IMR-90 (cell line): ENCODE data around the gene PXN. TPM values are rescaled to one million over a fixed set of nuclear protein-coding genes. Genes with fewer than 3 reads are reported as not detected.
"Not testable (repeated sequence)": the region's sequence is repeated elsewhere in the genome, so short reads cannot be mapped to it uniquely, and the experiment has no call there.

ENCODE experiments used
- ATAC-seq: fragments of 200-7000 bp; cut with Tn5 transposase; 2 replicates; pipeline ENCODE4 v1.9.1; 2020; ENCODE audit warnings: low read depth, mild to moderate bottlenecking, moderate library complexity
- BruUV-seq: library from RNA; stranded (reverse); fragments of 400-500 nt; replicated peaks from 2 replicates; lab custom pipeline; 2021; lab: Mats Ljungman, UMichigan
- CTCF ChIA-PET: fragments of 300-600 bp; formaldehyde crosslinking; extraction: SDS; loops from one replicate; lab custom pipeline; 2021; ENCODE audit warnings: antibody characterized with exemption; lab: Yijun Ruan, JAX
- POLR2A ChIA-PET: fragments of 300-600 bp; sonication (Branson Sonifier 250); formaldehyde crosslinking; loops from one replicate; lab custom pipeline; 2022; ENCODE audit warnings: antibody characterized with exemption; ENCODE audit not compliant: unreplicated experiment; lab: Charles Lee
- DNase-seq: peaks from one replicate; pipeline ENCODE4 v3.0.0; 2013
- H2AFZ ChIP-seq: replicated peaks from 2 replicates; pipeline ENCODE3; 2013; ENCODE audit warnings: low read length, mild to moderate bottlenecking; ENCODE audit not compliant: poor library complexity
- H2AK5ac ChIP-seq: 2 replicates; pipeline ENCODE4 v1.6.1; 2013; ENCODE audit warnings: low read depth, low read length, inconsistent platforms
- H2AK9ac ChIP-seq: replicated peaks from 2 replicates; pipeline ENCODE3; 2013; ENCODE audit warnings: mild to moderate bottlenecking, low read depth, low read length, moderate library complexity; ENCODE audit not compliant: poor library complexity
- H2BK120ac ChIP-seq: 2 replicates; pipeline ENCODE4 v1.6.1; 2013; ENCODE audit warnings: low read depth, low read length, inconsistent platforms
- H2BK15ac ChIP-seq: 3 replicates; pipeline ENCODE4 v1.6.1; 2013; ENCODE audit warnings: low read depth, low read length, inconsistent platforms
- H2BK20ac ChIP-seq: 2 replicates; pipeline ENCODE4 v1.6.1; 2013; ENCODE audit warnings: low read depth, mild to moderate bottlenecking, inconsistent platforms, low read length, moderate library complexity
- H2BK5ac ChIP-seq: 2 replicates; pipeline ENCODE4 v1.6.1; 2013; ENCODE audit warnings: mild to moderate bottlenecking, low read depth, low read length, inconsistent platforms; ENCODE audit not compliant: poor library complexity, severe bottlenecking
- H3K14ac ChIP-seq: replicated peaks from 2 replicates; pipeline ENCODE4 v1.6.1; 2013; ENCODE audit warnings: low read depth, low read length, inconsistent platforms
- H3K18ac ChIP-seq: 2 replicates; pipeline ENCODE4 v1.6.1; 2013; ENCODE audit warnings: low read depth, low read length, control low read depth
- H3K23ac ChIP-seq: 2 replicates; pipeline ENCODE4 v1.6.1; 2013; ENCODE audit warnings: low read depth, low read length, inconsistent platforms
- H3K27ac ChIP-seq: 2 replicates; pipeline ENCODE4 v1.5.1; 2013; ENCODE audit warnings: mild to moderate bottlenecking, control low read depth, low read length; ENCODE audit not compliant: insufficient read depth
- H3K27me3 ChIP-seq: 2 replicates; pipeline ENCODE4 v1.6.1; 2013; ENCODE audit warnings: low read length; ENCODE audit not compliant: control insufficient read depth, insufficient read depth
- H3K36me3 ChIP-seq: 2 replicates; pipeline ENCODE4 v1.6.1; 2013; ENCODE audit warnings: low read length, mixed read lengths; ENCODE audit not compliant: control insufficient read depth, insufficient read depth
- H3K4ac ChIP-seq: 2 replicates; pipeline ENCODE4 v1.6.1; 2013; ENCODE audit warnings: low read depth, low read length, inconsistent platforms
- H3K4me1 ChIP-seq: 2 replicates; pipeline ENCODE4 v1.6.1; 2013; ENCODE audit warnings: low read length, mixed read lengths; ENCODE audit not compliant: control insufficient read depth, insufficient read depth
- H3K4me2 ChIP-seq: 2 replicates; pipeline ENCODE4 v1.6.1; 2013; ENCODE audit warnings: low read depth, mild to moderate bottlenecking, control low read depth, low read length, moderate library complexity
- H3K4me3 ChIP-seq: 2 replicates; pipeline ENCODE4 v1.5.1; 2013; ENCODE audit warnings: low read depth, mild to moderate bottlenecking, control low read depth, low read length, moderate library complexity; ENCODE audit not compliant: insufficient read depth
- H3K56ac ChIP-seq: 2 replicates; pipeline ENCODE4 v1.6.1; 2013; ENCODE audit warnings: low read length, inconsistent platforms; ENCODE audit not compliant: insufficient read depth; ENCODE audit errors: extremely low read depth
- H3K79me1 ChIP-seq, 2 experiments: 2 replicates each; pipeline ENCODE4 v1.6.1; 2013; ENCODE audit warnings: low read length in 2 of 2, inconsistent platforms in 1 of 2, low read depth in 1 of 2
- H3K9ac ChIP-seq: 2 replicates; pipeline ENCODE4 v1.6.1; 2013; ENCODE audit warnings: low read depth, low read length, control low read depth
- H3K9me1 ChIP-seq: 2 replicates; pipeline ENCODE4 v1.6.1; 2013; ENCODE audit warnings: low read length, inconsistent platforms; ENCODE audit not compliant: insufficient read depth
- H3K9me3 ChIP-seq: 2 replicates; pipeline ENCODE4 v1.6.1; 2013; ENCODE audit warnings: low read length; ENCODE audit not compliant: control insufficient read depth, insufficient read depth
- H4K20me1 ChIP-seq: 2 replicates; pipeline ENCODE4 v1.6.1; 2013; ENCODE audit warnings: low read length, inconsistent platforms; ENCODE audit not compliant: insufficient read depth
- H4K5ac ChIP-seq: 2 replicates; pipeline ENCODE4 v1.6.1; 2013; ENCODE audit warnings: mild to moderate bottlenecking, low read depth, low read length, control low read depth
- H4K8ac ChIP-seq, 2 experiments: 2 replicates each; pipeline ENCODE4 v1.6.1; 2013; ENCODE audit warnings: low read depth in 2 of 2, low read length in 2 of 2, control low read depth in 1 of 2, inconsistent platforms in 1 of 2
- H4K91ac ChIP-seq: 2 replicates; pipeline ENCODE4 v1.6.1; 2013; ENCODE audit warnings: low read depth, low read length, inconsistent platforms; ENCODE audit not compliant: insufficient read depth
- WGBS, 2 experiments: methylation state at CpG; one replicate each; pipeline versions ENCODE4 v1.1.5 to v1.1.7; 2013; ENCODE audit warnings: missing lambda C conversion rate in 2 of 2; ENCODE audit not compliant: insufficient read length in 1 of 2; ENCODE audit errors: extremely low coverage in 2 of 2; 5-methylcytosine and 5-hydroxymethylcytosine counted together
- dilution Hi-C: fragments of 300-500 bp; cut with HindIII; formaldehyde crosslinking; loops from one replicate; pipeline ENCODE4 v1.14.3; 2018; ENCODE audit warnings: low sequenced_read_pairs; ENCODE audit not compliant: unreplicated experiment
- in situ Hi-C: fragments of 300-500 bp; cut with MboI; formaldehyde crosslinking; loops from 3 replicates; pipeline ENCODE4 v1.14.3; 2019; ENCODE audit warnings: low sequenced_read_pairs, inconsistent platforms, mixed read lengths
- intact Hi-C: fragments of 100-400 bp; cut with micrococcal nuclease; formaldehyde crosslinking; loops from 2 replicates; pipeline ENCODE4 v1.10.0; 2022
- polyA plus RNA-seq, 3 experiments: library from polyadenylated mRNA; depleted of rRNA; stranded (reverse); fragments of >200 nt; gene quantifications; 2 replicates each; pipeline ENCODE4 v1.2.3, GENCODE V29; 2012; ENCODE audit warnings: low replicate concordance in 1 of 3
- total RNA-seq: library from RNA; depleted of rRNA; stranded (reverse); fragments of >200 nt; gene quantifications from 2 replicates; pipeline ENCODE4 v1.2.3, GENCODE V29; 2012

The PXN gene
- total and polyA plus RNA-seq, 2 of the 4 experiments (the other 2 are of a cell fraction): 46.6 to 134 TPM

DNA sequence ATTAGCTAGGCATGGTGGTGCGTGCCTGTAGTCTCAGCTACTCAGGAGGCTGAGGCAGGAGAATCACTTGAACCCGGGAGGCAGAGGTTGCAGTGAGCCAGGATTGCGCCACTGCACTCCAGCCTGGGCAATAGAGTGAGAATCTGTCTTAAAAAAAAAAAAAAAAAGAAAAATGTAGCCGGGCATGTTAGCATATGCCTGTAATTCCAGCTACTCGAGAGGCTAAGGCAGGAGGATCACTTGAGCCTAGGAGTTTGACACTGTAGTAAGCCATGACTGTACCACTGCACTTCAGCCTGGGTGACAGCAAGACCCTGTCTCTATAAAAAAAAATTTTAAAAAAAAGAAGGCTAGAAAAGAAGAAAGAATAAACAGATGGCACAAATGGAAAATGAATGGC, 18.8 kb downstream of the PXN start:
- H3K4ac ChIP-seq, H3K9ac ChIP-seq, H3K36me3 ChIP-seq, H3K4me3 ChIP-seq, H2AK9ac ChIP-seq, H3K56ac ChIP-seq, H3K14ac ChIP-seq, intact Hi-C loops, BruUV-seq, H2BK20ac ChIP-seq, H2AFZ ChIP-seq, H3K9me3 ChIP-seq, H2BK5ac ChIP-seq, in situ Hi-C loops, H3K23ac ChIP-seq, H3K27ac ChIP-seq, H2BK15ac ChIP-seq, H3K4me2 ChIP-seq, ATAC-seq, dilution Hi-C loops, H4K5ac ChIP-seq, DNase-seq, H2BK120ac ChIP-seq, H4K91ac ChIP-seq, H3K27me3 ChIP-seq, H3K18ac ChIP-seq: not testable (repeated sequence)
- H3K79me1 ChIP-seq: peaks cover 9 to 69% of the 10 kb centered on the region in 2 experiments; a peak in 2 of 4 replicates
- no CpG with 5 or more reads among the region's 5 CpGs for WGBS, 2 experiments
- peak overlapping the region in 1 of 2 experiments; percentile 20; a peak in 1 of 4 replicates for H4K8ac ChIP-seq
- H3K4me1 ChIP-seq: peaks cover 43% of the 10 kb centered on the region
- H3K9me1 ChIP-seq: peaks cover 54% of the 10 kb centered on the region
- peaks cover 73% of the 10 kb centered on the region for H4K20me1 ChIP-seq
- peak overlapping the region; percentile 67; the same call in 1 of the 2 replicates for H2AK5ac ChIP-seq
- POLR2A ChIA-PET: interaction anchor here (0.7 kb wide), 1 partner anchor 17 kb away, joined by 17 read pairs; no protein-coding TSS in a partner anchor
- CTCF ChIA-PET: interaction anchor here (1.0 to 1.9 kb wide), 2 partner anchors 11 to 18 kb away, joined by 4 read pairs; no protein-coding TSS in a partner anchor
